ENCODE results near the gene MSH5.
A peak's percentile ranks its signal among the peaks of the same experiment; 100 is the strongest.

Gene MSH5

GRCh38 chr6:31762356-31762755 lies 22.6 kb downstream of the MSH5 start, which contains the start of gene SAPCD1:
TSS of gene SAPCD1 (plus strand) at chr6:31762656. CDS start at chr6:31763055, 399 bp downstream.
- no peak for DNase-seq

GRCh38 chr6:31762878-31763618 lies 23.2 kb downstream of the MSH5 start:
- no peak for DNase-seq

GRCh38 chr6:31763619-31763940 lies 23.8 kb downstream of the MSH5 start:
- no peak for DNase-seq

GRCh38 chr6:31764198-31764597 lies 24.4 kb downstream of the MSH5 start:
- no peak for DNase-seq

GRCh38 chr6:31765559-31765909 lies 25.7 kb downstream of the MSH5 start:
- no peak for DNase-seq

GRCh38 chr6:31765910-31766794 lies 26.3 kb downstream of the MSH5 start:
- DNase-seq: no peak

- DNase-seq: no peak
Measured at GRCh38 chr6:31767096-31767645, 27.4 kb downstream of the MSH5 start.

GRCh38 chr6:31768363-31769257 lies 28.8 kb downstream of the MSH5 start:
- DNase-seq: no peak

GRCh38 chr6:31769684-31770371 lies 30.0 kb downstream of the MSH5 start:
- DNase-seq: peak; percentile 67

- DNase-seq: no peak
Measured at GRCh38 chr6:31770860-31771259, 31.1 kb downstream of the MSH5 start.

GRCh38 chr6:31771992-31772358 lies 32.2 kb downstream of the MSH5 start:
- DNase-seq: no peak

- no peak for DNase-seq
Measured at GRCh38 chr6:31775184-31775583, 35.4 kb downstream of the MSH5 start.

GRCh38 chr6:31775633-31776484 lies 36.1 kb downstream of the MSH5 start:
- no peak for DNase-seq

GRCh38 chr6:31776485-31776988 lies 36.7 kb downstream of the MSH5 start:
- no peak for DNase-seq

GRCh38 chr6:31776989-31777666 lies 37.3 kb downstream of the MSH5 start, which contains the start of gene VWA7:
TSS of gene VWA7 (minus strand) at chr6:31777328. CDS start at chr6:31776779, 549 bp downstream.
- DNase-seq: peak; percentile 44

- DNase-seq: no peak
Measured at GRCh38 chr6:31777667-31778050, 37.9 kb downstream of the MSH5 start.

GRCh38 chr6:31778193-31778592 lies 38.4 kb downstream of the MSH5 start:
- no peak for DNase-seq

GRCh38 chr6:31778999-31779885 lies 39.4 kb downstream of the MSH5 start:
- DNase-seq: no peak

- DNase-seq: no peak
Measured at GRCh38 chr6:31779908-31780307, 40.1 kb downstream of the MSH5 start.
